ENCODE data around the gene AUTS2.

DNA sequence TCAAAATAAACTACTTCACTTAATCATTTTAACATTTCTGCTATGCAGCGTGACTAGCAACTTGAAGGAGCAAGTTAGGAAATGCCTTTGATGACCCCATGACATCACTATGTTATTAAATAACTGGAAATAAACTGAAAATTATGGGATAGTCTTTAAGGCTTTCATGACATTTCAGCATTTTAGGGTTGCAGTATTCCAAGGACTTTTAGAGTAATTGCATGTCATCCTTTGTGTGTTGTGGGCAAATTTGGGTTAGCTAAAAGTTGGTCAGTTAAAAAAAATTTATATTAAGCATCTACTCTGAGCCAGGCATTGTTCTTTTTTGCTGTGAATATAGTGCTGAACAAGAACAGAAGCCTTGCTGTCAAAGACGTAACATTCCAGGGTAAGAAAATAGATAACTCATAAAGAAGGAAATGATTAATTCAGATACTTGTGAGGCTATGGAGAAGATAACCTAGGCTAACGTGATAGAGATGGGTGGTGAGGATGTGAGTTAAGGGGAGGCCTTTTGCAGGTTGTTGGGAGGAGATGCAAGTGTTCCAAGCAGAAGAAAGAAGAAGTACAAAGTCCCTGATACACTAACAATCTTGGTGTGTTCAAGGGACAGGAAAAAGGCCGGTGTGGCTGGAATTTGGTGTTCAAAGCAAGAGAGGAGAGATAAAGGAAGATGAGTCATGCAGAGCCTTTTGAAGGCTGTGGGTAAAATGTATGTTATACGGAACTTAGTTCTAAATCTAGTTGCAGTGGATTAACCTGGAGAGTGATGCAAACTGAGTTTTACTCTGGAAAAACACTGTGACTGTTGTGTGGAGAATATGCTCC, 610.2 kb downstream of the AUTS2 start:
- no peak for TF ChIP-seq POLR2A (IDR thresholded peaks at IDR 0.05; ENCODE audit: low read depth, low read length)
- no peak for TF ChIP-seq POLR2AphosphoS5 (IDR thresholded peaks at IDR 0.05; ENCODE audit: low read depth, low read length)
- TF ChIP-seq TAF1 (IDR thresholded peaks at IDR 0.05; ENCODE audit: borderline replicate concordance, low read depth, low read length) = no peak
